Thymus (tissue), 11 donors: ENCODE results near the gene RAD51C. TPM values are rescaled to one million over a fixed set of nuclear protein-coding genes. Genes with fewer than 3 reads are reported as not detected.
"Not testable (repeated sequence)": the region's sequence is repeated elsewhere in the genome, so short reads cannot be mapped to it uniquely, and the experiment has no call there.

ENCODE experiments used
- DNase-seq, 9 donors: peaks; one replicate each; pipeline ENCODE4 v3.0.0-alpha.2; 2013; ENCODE audit warnings: low spot score in 9 of 9, low read depth in 6 of 9, missing footprints in 1 of 9
- H3K27ac ChIP-seq, 2 donors: one replicate each; pipeline ENCODE4 v1.5.1; 2013; ENCODE audit warnings: control low read depth in 1 of 2, low read depth in 1 of 2, low read length in 1 of 2, mild to moderate bottlenecking in 1 of 2, moderate library complexity in 1 of 2
- H3K27me3 ChIP-seq, 2 donors: one replicate each; pipeline ENCODE4 v1.5.1; 2013; ENCODE audit warnings: low read length in 1 of 2; ENCODE audit not compliant: control insufficient read depth in 2 of 2, insufficient read depth in 1 of 2
- H3K36me3 ChIP-seq, 2 donors: one replicate each; pipeline ENCODE4 v1.5.1; 2013; ENCODE audit warnings: low read length in 1 of 2, mild to moderate bottlenecking in 1 of 2, moderate library complexity in 1 of 2; ENCODE audit not compliant: control insufficient read depth in 2 of 2, insufficient read depth in 2 of 2
- H3K4me1 ChIP-seq, 2 donors: one replicate each; pipeline ENCODE4 v1.5.1; 2013; ENCODE audit warnings: low read length in 2 of 2; ENCODE audit not compliant: control insufficient read depth in 2 of 2, insufficient read depth in 2 of 2
- H3K4me3 ChIP-seq, 2 donors: one replicate each; pipeline ENCODE4 v1.5.1; 2013; ENCODE audit warnings: low read length in 2 of 2, control low read depth in 1 of 2, mild to moderate bottlenecking in 1 of 2
- H3K9me3 ChIP-seq, 2 donors: one replicate each; pipeline ENCODE4 v1.5.1; 2013; ENCODE audit warnings: low read length in 1 of 2, mild to moderate bottlenecking in 1 of 2; ENCODE audit not compliant: control insufficient read depth in 2 of 2, insufficient read depth in 1 of 2
- WGBS: extraction: QIAGEN DNeasy Blood & Tissue Kit; methylation state at CpG from one replicate; pipeline ENCODE4 v1.1.7; 2013; 5-methylcytosine and 5-hydroxymethylcytosine counted together
- polyA plus RNA-seq: library from polyadenylated mRNA; stranded (reverse); fragments of 200-250 nt; gene quantifications from one replicate; pipeline ENCODE4 v1.2.3, GENCODE V29; 2013
- total RNA-seq: library from RNA; stranded (reverse); fragments of 120-200 nt; gene quantifications from one replicate; pipeline ENCODE4 v1.2.4, GENCODE V29; 2013
- donor health status: healthy.

Gene RAD51C
- total and polyA plus RNA-seq, 2 donors, result 31.1 to 48.1 TPM

GRCh38 chr17:58747674-58748073 lies 55.3 kb downstream of the RAD51C start:
- peaks cover 0 to 4% of the 10 kb centered on the region in 2 donors for H3K27me3 ChIP-seq
- WGBS, result 100% methylated on average over 1 of the region's 1 CpG
- H3K27ac ChIP-seq, result no peak overlapping the region

GRCh38 chr17:58749627-58750026 lies 57.2 kb downstream of the RAD51C start:
- not testable (repeated sequence) for H3K4me3 ChIP-seq, DNase-seq, H3K9me3 ChIP-seq, H3K4me1 ChIP-seq, H3K36me3 ChIP-seq, H3K27ac ChIP-seq
- H3K27me3 ChIP-seq, result peaks cover 0 to 14% of the 10 kb centered on the region in 2 donors

More at GRCh38 chr17:58747674-58748073, 55.3 kb downstream of the RAD51C start:
- no peak for DNase-seq
- Histone ChIP-seq H3K4me1 (no peaks in the 10 kb centered on the region), H3K4me3 (no peak overlapping the region), H3K9me3 (no peaks in the 10 kb centered on the region), H3K36me3 (no peaks in the 10 kb centered on the region)

- Histone ChIP-seq H3K27me3 (peaks cover 12 to 48% of the 10 kb centered on the region in 2 donors), H3K27ac (no peak overlapping the region), H3K9me3 (peaks cover 0 to 3% of the 10 kb centered on the region in 2 donors), H3K4me1 (peaks cover 8 to 16% of the 10 kb centered on the region in 2 donors), H3K4me3 (no peak overlapping the region), H3K36me3 (no peaks in the 10 kb centered on the region)
- WGBS, result 57% methylated on average over 2 of the region's 2 CpGs
- DNase-seq, result no peak
Observed at GRCh38 chr17:58753026-58753425, 60.6 kb downstream of the RAD51C start.

- Histone ChIP-seq H3K4me1 (peaks cover 8 to 16% of the 10 kb centered on the region in 2 donors), H3K9me3 (peaks cover 0 to 3% of the 10 kb centered on the region in 2 donors), H3K27me3 (peaks cover 16 to 65% of the 10 kb centered on the region in 2 donors), H3K27ac (no peak overlapping the region), H3K36me3 (no peaks in the 10 kb centered on the region), H3K4me3 (peak overlapping the region in 1 of 2 donors; percentile 62)
- WGBS, result 49% methylated on average over 2 of the region's 2 CpGs
- no peak for DNase-seq
Observed at GRCh38 chr17:58755269-58755576, 62.8 kb downstream of the RAD51C start.

- peak in 7 of 9 donors; percentile 13 to 59 (median 28) for DNase-seq
- Histone ChIP-seq H3K27me3 (peaks cover 16 to 70% of the 10 kb centered on the region in 2 donors), H3K4me3 (peak within 1 kb of the TSS; percentile 53 to 62), H3K4me1 (peaks cover 8 to 16% of the 10 kb centered on the region in 2 donors), H3K36me3 (no peaks in the 10 kb centered on the region), H3K27ac (no peak within 1 kb of the TSS), H3K9me3 (peaks cover 0 to 3% of the 10 kb centered on the region in 2 donors)
- WGBS, result 2% methylated on average over 71 of the region's 71 CpGs
Observed at GRCh38 chr17:58755577-58756245, 63.3 kb downstream of the RAD51C start, which contains the start of gene PPM1E. Gene PPM1E (plus strand): TSS chr17:58755854.

GRCh38 chr17:58756246-58757161 lies 64.1 kb downstream of the RAD51C start:
- H3K27me3 ChIP-seq, result peaks cover 16 to 67% of the 10 kb centered on the region in 2 donors
- 2% methylated on average over 72 of the region's 72 CpGs for WGBS
- no peak overlapping the region for H3K27ac ChIP-seq
- peaks cover 8 to 16% of the 10 kb centered on the region in 2 donors for H3K4me1 ChIP-seq
- H3K4me3 ChIP-seq, result peak overlapping the region; percentile 53 to 62
- H3K36me3 ChIP-seq, result no peaks in the 10 kb centered on the region
- H3K9me3 ChIP-seq, result peaks cover 0 to 3% of the 10 kb centered on the region in 2 donors
- peak in 2 of 9 donors; percentile 1 to 14 for DNase-seq

- H3K4me1 ChIP-seq, result peaks cover 8 to 16% of the 10 kb centered on the region in 2 donors
- WGBS, result 64% methylated on average over 5 of the region's 5 CpGs
- no peak overlapping the region for H3K4me3 ChIP-seq
- no peaks in the 10 kb centered on the region for H3K36me3 ChIP-seq
- peaks cover 0 to 3% of the 10 kb centered on the region in 2 donors for H3K9me3 ChIP-seq
- H3K27me3 ChIP-seq, result peaks cover 16 to 67% of the 10 kb centered on the region in 2 donors
- DNase-seq, result no peak
- no peak overlapping the region for H3K27ac ChIP-seq
Observed at GRCh38 chr17:58757162-58757613, 64.8 kb downstream of the RAD51C start.

GRCh38 chr17:58758890-58759289 lies 66.5 kb downstream of the RAD51C start:
- DNase-seq, result no peak
- Histone ChIP-seq H3K36me3 (no peaks in the 10 kb centered on the region), H3K27ac (no peak overlapping the region), H3K27me3 (peaks cover 16 to 63% of the 10 kb centered on the region in 2 donors), H3K4me1 (peaks cover 8 to 16% of the 10 kb centered on the region in 2 donors), H3K4me3 (no peak overlapping the region), H3K9me3 (peaks cover 0 to 3% of the 10 kb centered on the region in 2 donors)
- 95% methylated on average over 8 of the region's 8 CpGs for WGBS

GRCh38 chr17:58759522-58759921 lies 67.1 kb downstream of the RAD51C start:
- Histone ChIP-seq H3K4me1 (peaks cover 8 to 16% of the 10 kb centered on the region in 2 donors), H3K9me3 (peaks cover 0 to 3% of the 10 kb centered on the region in 2 donors), H3K27ac (no peak overlapping the region), H3K4me3 (no peak overlapping the region), H3K36me3 (no peaks in the 10 kb centered on the region), H3K27me3 (peaks cover 16 to 57% of the 10 kb centered on the region in 2 donors)
- 92% methylated on average over 2 of the region's 2 CpGs for WGBS
- DNase-seq, result no peak
